ENCODE data around the gene KCTD11.

The KCTD11 gene

DNA sequence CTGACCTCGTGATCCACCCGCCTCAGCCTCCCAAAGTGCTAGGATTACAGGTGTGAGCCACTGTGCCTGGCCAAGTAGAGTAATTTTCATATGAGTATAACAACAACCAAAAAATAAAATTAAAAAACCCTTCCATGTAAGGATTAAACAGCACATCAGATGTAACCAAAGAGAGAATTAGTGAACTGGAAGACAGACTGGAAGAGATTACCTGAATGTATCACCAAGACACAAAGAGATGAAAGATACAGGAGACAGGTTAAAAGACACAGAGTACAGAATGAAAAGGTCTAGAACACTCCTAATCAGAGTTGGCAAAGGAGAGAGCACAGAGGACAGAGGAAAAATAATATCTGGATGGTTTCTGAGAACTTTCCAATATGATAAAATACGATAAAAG, 27.2 kb downstream of the KCTD11 start:
- DNase-seq (ENCODE audit: low read depth), result no peak

DNA sequence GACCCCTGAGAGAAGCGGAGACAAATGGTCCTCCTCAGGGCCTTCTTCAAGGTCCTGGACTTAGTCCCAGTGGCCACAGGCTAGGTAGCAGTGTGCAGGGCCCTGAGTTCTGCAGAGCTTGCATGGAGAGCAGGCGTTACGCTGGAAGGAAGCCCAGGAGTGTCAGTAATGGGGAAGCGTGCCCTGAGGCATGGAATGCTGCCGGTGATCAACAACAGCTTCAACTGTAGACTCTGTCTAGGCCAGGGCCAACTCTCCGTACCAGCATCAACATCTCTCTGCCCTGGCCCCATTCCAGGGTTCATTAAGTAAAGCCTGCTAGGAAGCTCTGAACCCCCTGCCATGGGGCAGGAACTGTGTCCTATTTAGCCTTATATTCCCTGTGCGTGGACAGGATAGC, 28.4 kb downstream of the KCTD11 start:
- no peak for DNase-seq (ENCODE audit: low read depth)

DNA sequence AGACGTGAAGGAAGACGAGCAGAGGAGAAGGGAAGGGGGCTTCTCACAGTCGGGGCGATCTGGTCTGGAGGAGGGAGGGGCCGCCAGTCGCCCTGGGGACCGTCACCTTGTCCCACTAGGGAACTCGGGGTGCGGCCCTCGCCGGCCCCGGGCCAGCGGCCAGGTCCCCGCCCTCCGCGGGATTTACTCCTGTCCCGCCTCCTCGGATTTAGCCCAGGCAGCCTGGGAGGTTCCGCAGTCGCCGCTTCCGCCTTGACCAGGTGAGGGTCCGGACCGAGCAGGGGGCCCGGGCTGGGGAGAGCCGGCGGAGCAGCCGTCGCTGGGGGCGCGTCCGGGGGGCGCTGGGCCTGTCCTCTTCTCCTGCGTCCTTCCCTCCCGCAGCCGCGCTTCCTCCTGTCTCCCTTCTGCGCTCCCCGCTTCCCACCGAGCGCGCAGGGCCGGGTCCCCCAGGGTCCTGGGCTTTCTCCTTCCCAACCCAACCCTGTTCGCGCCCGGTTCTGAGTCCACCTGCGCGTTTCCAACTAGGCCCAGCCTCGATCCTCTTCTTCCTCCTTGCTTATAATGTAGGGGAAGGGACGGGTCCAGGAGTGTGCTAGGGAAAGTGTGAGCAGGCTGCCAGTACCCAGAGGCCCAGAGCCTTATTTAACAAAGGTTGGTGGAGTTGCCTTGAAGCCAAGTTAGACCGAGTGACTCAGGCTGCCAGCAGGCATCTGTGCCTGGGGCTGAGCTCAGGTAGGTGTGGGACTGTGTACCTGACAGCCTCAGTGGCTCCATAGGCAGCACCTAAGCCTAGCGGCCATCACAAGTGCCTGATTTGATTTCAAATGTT, 29.1 kb downstream of the KCTD11 start, which contains the start of gene TNK1:
TNK1 (plus strand) TSS at position 235 of the 829 bp plus-strand sequence. CDS start 1,838 bp downstream, outside the sequence.
- DNase-seq (ENCODE audit: low read depth), result no peak

DNA sequence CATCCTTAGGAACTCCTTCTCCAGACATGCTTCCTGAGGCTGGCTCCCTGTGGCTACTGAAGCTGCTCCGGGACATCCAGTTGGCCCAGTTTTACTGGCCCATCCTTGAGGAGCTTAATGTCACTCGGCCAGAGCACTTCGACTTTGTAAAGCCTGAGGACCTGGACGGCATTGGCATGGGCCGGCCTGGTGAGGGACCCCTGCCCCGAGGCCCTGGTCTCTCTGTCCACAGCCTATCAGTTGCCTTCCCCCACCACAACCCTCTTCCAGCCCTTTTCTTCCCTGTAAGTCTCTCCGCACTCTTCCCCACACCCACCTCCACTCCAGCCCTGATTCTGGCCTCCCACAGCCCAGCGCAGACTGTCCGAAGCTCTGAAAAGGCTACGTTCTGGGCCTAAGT, 30.9 kb downstream of the KCTD11 start:
- no peak for DNase-seq (ENCODE audit: low read depth)

DNA sequence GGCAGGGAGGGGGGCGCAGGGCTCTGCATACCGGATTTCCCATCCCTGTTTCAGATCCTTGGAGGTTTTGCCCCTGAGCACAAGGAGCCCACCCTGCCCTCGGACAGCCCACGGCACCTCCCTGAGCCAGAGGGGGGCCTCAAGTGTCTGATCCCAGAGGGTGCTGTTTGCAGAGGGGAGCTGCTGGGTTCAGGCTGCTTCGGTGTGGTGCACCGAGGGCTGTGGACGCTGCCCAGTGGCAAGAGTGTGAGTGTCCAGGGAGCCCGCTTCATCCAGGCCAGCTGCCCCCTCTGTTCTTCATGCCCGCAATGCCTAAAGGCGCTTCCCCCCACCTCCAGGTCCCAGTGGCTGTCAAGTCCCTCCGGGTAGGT, 31.4 kb downstream of the KCTD11 start:
- no peak for DNase-seq (ENCODE audit: low read depth)

DNA sequence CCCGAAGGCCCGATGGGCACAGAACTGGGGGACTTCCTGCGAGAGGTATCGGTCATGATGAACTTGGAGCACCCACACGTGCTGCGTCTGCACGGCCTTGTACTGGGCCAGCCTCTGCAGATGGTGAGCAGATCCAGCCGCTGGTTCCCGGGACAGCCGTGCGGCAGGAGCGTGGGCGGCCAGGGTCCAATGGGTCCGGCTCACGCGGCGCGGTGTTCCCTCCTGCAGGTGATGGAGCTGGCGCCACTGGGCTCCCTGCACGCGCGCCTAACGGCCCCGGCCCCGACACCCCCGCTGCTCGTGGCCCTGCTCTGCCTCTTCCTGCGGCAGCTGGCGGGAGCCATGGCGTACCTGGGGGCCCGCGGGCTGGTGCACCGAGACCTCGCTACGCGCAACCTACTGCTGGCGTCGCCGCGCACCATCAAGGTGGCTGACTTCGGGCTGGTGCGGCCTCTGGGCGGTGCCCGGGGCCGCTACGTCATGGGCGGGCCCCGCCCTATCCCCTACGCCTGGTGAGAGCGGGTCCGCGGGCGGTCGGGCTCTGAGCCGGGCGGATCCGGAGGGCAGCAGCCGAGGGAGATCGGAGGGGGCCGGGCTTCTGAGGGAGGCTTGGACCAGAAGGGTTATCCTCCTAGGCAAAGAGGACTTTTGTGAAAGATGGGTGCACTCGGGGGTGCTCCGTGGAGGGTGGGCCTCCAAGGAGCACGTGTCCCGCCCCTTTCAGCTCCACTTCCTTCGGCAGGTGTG, 32.0 kb downstream of the KCTD11 start:
- no peak for DNase-seq (ENCODE audit: low read depth)

DNA sequence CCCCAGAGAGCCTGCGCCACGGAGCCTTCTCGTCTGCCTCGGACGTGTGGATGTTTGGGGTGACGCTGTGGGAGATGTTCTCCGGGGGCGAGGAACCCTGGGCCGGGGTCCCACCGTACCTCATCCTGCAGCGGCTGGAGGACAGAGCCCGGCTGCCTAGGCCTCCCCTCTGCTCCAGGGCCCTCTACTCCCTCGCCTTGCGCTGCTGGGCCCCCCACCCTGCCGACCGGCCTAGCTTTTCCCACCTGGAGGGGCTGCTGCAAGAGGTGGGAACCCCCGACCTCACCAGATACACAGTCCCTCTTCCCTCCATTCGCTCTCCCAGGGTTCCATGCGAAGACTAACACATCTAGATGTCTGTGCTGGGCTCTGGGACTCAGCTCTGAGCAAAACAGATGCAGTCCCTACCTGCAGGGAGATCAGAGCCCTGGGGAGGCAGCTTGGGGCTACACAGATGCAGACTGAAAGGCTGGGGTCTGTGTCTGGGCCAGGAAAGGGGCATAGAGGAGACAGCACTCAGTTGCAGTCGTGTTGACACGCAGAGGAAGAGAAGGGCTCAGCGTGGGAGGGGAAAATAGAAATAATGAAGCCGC, 32.6 kb downstream of the KCTD11 start:
- no peak for DNase-seq (ENCODE audit: low read depth)

DNA sequence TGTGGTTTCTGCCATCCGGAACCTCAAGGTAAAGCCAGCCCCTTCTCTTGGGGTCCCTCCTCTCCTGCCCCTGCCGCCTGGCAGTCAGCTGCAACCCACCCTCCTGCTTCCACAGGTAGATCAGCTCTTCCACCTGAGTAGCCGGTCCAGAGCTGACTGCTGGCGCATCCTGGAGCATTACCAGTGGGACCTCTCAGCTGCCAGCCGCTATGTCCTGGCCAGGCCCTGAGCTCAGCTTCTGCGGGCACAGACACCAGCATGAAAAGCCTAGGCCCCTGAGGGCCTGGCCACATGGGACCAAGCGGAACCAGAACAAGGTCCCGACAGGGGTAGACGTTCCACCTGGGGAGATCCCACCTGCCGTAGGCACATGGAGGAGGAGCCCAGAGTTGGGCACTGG, 36.9 kb downstream of the KCTD11 start:
- no peak for DNase-seq (ENCODE audit: low read depth)

DNA sequence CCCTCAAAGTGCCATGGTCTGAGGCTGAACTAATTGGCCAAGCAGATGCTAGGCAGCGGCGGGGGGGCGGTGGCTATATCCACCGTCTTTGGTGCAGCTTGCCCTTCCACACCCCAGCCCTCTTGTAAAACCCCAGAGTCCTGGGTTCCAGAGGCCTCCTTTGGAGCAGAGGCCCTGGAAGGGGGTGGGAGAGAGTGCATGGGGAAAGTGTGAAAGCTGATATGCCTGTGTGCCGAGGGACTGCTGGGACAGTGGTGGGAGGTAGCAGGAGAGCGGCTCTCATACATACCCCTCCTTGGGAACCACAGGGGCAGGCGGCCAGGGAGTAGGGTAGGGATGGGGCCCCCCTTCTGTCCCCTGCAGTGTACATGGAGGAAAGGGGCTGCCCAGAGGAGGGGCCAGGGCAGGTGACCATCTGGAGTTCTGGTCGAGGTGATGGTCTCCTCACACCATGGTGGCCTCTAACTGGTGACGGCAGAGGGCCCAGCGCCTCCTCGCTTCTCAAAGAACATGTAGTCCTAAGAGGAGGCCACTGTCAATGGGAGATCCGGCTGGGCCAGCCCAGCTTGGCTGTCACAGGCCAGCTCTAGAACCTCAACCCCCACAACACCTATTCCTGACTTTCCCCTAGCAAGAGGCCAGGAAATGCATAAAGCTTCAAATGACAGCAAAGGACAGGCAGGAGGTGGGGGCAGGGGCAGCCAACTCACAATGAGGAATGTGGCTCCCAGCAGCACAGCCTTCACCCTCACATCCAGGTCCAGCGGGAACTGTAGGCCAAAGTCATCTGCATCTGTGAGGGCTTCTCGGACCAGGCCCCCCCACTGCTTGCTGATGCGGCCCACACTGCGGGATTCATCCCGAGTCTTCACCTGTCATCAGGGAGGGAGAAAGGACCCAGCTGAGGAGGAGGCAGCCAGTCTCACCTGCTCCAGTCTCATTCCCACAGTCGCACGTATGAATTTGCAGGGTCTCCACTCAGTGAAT, 38.3 kb downstream of the KCTD11 start:
- DNase-seq (ENCODE audit: low read depth), result no peak

DNA sequence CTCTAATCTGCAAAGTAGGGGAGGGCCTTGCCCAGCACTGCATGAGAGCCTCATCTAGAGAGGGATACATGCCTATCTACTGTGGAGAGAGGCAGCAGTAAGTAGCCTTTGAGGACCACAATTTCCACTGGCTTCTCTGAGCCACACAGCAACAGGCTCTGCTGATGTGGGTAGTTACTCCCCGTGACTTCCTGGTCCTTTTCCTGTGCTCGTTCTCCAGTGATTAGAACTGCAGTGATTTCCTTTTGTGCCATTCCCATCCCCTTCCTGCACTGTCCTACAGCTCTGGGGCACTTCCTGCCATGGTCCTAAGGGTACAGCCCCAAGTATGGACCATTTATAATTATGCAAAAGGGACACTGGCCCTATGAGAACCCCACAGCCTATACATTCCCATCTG, 39.3 kb downstream of the KCTD11 start:
- DNase-seq (ENCODE audit: low read depth), result no peak

DNA sequence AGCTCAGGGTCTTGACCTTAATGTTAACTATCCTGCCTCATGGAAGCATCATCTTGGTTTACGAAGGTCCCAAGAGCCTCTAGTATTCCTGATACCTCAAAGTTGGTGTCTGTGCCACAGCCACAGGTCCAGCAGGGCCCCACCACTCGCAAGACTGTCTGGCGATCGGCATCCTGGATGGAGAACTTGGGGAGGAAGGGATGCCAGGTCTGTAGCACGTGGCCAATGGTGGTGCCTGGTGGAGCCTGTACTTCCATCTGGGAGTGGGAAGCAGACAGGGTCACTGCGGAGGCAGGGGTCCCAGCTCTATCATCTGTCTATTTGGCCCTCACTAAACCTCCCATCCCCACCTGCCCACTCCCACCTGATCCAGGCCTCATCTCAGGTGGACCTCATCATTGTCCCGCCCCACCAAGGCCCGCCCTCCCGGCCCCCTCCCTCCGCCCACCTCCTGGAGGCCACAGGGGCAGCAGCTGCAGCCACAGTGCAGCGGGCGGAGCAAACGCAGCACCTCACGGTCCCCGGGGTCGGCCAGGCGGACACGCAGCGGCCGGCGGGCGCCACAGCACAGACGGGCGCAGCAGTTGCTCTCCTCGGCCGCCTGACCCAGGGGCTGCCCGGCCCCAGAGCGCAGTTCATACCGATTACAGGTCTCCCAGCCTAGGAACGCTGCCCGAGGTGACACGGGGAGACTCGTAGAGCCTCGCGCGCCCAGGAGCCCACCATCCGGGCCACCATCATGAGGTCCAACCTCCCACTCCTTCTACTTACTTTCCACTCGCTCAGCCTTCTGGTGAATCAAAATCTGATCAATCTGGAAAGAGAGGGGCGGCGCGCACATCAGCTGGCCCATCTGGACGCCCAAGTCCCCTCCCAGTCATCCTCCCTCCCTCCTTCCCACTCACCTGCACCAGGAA, 41.0 kb downstream of the KCTD11 start:
- DNase-seq (ENCODE audit: low read depth), result no peak

DNA sequence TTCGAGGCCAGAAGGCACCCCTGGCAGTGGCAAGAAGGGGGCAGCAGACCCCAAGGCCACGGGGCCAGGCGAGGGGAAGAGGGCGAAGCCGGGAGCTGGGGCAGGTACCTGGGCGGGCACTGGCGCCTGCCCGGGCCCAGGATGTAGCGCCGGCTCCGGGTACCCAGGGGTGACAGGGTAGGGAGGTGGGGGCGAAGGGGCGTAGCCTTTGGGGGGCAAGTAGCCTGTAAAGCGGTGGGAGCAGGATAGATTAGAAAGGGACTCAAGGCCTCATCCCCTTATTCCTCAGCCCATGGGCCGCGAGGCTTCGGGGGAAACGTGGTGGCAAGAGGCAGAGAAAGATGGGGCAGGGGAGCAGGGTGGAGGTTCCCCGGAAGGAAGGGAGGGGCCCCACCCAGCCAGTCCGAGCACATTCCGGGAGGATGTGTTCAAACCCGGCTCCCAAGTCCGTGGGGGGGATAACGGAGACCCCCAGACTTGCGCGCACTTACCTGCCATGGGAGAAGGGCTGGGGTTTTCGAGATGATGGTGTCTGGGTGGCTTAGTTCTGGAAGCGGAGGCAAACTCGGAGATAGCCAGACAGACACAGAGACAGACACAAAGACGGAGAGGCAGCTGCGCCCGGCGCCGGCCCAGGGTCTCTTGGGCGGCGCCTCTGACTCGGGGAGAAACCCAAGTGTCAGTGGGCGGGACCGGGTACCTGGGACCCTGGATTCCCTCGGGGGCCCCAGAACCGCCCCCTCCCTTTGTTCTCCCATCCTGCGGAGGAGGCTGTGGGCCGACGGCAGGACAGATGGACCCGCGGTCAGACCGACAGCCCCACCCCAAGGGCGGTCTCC, 41.9 kb downstream of the KCTD11 start:
- no peak for DNase-seq (ENCODE audit: low read depth)

DNA sequence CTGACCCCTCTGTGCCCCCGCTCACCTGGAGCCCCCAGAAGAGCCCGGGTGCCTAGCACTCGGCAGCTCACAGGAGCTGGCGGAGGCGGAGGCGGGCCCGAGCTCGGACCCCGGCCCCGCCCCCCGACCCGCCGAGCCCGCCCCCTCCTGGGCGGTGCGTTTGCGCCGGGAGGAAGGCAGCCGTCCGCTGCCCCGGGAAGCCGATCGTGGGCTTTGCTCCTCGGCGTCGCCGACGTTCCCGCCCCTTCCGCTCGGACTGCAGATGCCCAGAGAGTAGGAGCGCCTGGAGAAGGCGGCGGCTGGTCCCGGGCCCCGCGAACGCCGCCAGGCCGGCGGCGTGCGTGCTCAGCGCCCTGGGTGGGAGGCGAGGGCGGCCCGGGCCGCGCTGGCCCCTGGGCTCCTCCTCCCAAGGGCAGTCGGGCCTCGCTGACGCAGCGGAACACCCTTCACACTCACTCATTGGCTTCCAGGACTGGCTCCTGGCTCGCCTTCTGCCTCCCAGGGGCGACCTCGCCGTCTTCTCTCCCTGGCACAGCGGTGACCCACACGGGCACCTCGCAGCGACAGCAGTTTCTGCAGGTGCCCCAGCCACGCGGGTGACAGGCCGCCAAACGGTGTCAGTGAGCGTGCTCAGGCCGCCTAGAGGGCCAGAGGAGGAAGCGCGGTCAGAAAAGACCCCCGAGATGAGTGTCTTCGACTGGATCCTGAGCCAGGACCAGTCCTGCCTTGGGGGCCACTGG, 42.7 kb downstream of the KCTD11 start, which contains the start of gene PLSCR3:
PLSCR3 (minus strand) TSS at position 74 of the 740 bp plus-strand sequence. CDS start 415 bp downstream, outside the sequence.
- peak; percentile 50 for DNase-seq (ENCODE audit: low read depth)

DNA sequence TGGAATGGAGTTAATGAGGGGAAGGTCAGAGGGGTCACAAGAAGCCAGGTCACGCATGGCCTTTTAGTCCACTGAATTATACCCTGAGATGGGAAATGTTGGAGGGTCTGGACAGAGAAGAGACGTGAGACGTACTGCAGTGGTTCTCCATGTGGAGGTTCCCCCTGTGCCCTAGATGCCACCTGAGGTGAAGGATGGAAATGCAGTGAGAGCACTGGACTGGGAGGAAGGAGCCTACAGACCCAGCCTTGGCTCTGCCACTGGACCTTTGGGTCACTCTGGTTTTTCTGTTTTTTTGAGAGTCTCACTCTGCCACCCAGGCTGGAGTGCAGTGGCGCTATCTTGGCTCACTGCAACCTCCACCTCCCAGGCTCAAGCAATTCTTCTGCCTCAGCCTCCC, 44.2 kb downstream of the KCTD11 start:
- DNase-seq (ENCODE audit: low read depth), result no peak

DNA sequence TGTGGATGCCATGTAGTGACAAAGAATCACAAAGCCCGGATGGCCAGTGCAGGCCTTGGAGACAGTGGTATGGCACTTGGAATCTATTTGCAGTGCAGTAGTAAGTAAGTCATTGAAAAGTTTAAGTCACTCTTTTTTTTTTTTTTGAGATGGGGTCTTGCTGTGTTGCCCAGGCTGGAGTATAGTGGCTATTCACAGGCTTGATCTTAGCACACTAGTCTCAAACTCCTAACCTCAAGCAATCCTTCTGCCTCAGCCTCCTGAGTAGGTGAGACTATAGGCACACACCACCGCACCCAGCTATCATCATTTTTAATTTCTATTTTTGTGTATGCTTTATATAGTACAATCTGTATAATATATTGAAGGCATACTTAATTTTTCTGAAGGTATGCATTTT, 46.6 kb downstream of the KCTD11 start:
- no peak for DNase-seq (ENCODE audit: low read depth)

DNA sequence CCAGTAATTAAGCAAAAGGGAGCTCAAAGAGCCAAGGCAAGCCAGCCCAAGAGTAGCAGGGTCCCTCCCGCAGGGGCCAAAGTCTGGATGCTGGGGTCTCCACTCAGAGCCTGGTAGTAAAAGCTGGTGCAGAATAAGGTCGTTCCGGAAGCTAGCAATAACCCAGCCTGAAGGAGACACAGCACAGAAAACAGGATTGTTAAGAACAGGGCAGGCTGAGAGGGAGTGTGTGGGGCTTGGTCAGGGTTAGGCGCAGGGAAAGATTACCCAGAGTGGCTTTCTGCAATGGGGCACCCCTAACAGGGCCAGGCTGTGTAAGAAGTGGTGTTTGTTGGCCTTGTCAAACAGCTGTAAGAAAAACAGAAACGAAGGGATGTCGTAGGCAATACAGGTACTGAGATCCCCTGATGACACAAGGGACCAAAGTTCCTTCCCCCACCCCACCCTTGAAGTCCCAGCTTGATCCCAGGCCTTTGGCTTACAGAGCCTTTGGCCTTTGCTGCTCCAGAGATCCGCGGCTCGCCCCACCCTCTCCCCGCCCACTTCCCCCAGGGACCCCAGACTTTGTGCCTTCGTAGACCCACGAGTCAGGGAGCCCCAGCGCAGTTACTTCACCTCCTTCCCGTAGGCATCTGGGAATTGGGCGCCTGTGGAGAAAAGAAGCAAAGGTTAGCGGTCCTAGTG, 51.2 kb downstream of the KCTD11 start:
- DNase-seq (ENCODE audit: low read depth), result no peak

DNA sequence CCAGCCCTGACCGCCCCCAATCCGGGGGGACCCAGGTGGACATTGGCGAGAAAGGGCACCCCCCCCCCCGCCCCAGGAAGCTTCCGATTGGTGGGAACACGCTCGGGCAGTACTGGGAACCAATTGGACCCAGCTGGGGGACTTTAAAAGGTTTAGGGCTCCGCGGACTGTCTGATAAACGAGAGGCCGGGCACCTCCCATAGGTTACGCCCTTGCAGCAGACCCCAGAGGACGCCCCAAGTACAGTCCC, 51.7 kb downstream of the KCTD11 start:
- no peak for DNase-seq (ENCODE audit: low read depth)

DNA sequence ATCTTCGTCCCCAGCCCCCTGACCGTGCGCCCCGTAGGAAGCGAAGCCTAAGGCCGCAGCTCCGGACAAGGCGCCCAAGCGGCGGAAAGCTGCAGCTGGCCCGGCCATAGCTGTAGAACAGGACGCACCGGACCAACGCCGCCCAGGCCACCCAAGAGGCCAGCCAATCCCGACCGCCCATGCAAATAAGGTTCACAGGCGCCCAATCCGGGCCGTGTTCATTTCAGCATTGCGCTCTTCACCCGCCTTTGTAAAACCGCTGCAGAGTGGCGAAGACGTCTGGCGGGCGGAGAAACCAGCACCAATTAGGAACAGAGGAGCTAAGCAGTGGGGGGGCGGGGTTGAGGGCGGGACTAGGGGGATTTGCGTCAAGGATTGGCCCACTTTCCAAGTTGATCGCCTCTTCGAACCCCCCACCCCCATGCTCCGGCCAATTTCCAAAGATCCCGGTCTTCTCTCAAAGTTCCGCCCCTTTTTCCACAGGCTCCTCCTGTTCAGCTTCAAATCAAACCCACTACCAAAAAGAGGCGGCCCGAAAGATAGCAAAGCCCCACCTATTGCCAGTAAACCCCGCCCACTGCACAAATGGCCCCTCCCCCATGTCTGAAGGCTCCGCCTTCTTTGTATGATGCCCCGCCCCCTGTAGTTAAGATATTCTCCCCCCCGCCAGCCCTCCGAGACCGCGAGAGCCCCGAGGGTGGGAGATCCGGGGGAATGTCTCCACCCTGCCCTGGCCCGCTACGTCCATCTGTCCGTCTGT, 52.2 kb downstream of the KCTD11 start, which contains the start of gene TMEM256:
TMEM256 (minus strand) TSS at position 121 of the 760 bp plus-strand sequence; CDS start at position 108, 13 bp downstream.
- DNase-seq (ENCODE audit: low read depth), result peak; percentile 79

Measured in HS-27A (cell line).